OCI-LY1 (cell line): ENCODE results near the gene KLF1.

ENCODE experiments used
- EZH2 ChIP-seq: fragments of 200-600 bp; sonication (generic), shearing (Covaris generic); IDR thresholded peaks from 2 replicates; pipeline ENCODE4 v1.8.0; 2017; ENCODE audit warnings: borderline replicate concordance, mixed run types, mild to moderate bottlenecking, antibody characterized with exemption, low read length, moderate library complexity, mixed read lengths
- TF ChIP-seq, protein P1 (sequence below): fragments of 200-600 bp; sonication (generic), shearing (Covaris generic); IDR thresholded peaks from 2 replicates; pipeline ENCODE4 v1.5.1; 2017; ENCODE audit warnings: mild to moderate bottlenecking, antibody characterized with exemption, low read length, moderate library complexity, mixed read lengths

DNA sequence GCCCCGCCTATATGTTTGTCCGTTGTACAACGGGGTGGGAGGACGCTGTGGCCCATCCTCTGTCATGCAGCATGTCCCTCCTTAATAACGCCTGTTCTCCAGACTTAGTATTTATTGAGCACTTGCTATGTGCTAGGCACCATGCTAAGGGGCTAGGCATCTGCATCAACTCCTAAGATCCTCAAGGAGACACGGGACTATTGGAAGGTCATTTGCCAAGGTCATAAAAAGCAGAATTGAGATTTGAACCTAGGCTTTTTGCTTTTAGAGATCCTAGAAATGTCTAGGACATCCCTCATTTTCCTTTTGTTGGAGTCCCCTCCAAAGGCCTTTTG lies 50.5 kb downstream of the KLF1 start:
- TF ChIP-seq, protein P1, sequence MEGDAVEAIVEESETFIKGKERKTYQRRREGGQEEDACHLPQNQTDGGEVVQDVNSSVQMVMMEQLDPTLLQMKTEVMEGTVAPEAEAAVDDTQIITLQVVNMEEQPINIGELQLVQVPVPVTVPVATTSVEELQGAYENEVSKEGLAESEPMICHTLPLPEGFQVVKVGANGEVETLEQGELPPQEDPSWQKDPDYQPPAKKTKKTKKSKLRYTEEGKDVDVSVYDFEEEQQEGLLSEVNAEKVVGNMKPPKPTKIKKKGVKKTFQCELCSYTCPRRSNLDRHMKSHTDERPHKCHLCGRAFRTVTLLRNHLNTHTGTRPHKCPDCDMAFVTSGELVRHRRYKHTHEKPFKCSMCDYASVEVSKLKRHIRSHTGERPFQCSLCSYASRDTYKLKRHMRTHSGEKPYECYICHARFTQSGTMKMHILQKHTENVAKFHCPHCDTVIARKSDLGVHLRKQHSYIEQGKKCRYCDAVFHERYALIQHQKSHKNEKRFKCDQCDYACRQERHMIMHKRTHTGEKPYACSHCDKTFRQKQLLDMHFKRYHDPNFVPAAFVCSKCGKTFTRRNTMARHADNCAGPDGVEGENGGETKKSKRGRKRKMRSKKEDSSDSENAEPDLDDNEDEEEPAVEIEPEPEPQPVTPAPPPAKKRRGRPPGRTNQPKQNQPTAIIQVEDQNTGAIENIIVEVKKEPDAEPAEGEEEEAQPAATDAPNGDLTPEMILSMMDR, result no peak
- TF ChIP-seq EZH2, result no peak
